ENCODE measurements around the gene TLR3. TPM values are rescaled to one million over a fixed set of nuclear protein-coding genes. Genes with fewer than 3 reads are reported as not detected.
"Not testable (repeated sequence)": the region's sequence is repeated elsewhere in the genome, so short reads cannot be mapped to it uniquely, and the experiment has no call there.

Gene TLR3
- total and polyA plus RNA-seq, 8 donors = 0.29 to 12.3 (median 2.2) TPM

- Histone ChIP-seq H3K9me3 (peaks cover 0 to 7% (median 0%) of the 10 kb centered on the region in 4 donors), H3K4me1 (peaks cover 0 to 22% (median 8%) of the 10 kb centered on the region in 4 donors), H3K4me3 (no peak overlapping the region), H3K27ac (peak overlapping the region in 1 of 5 donors; percentile 77), H3K36me3 (no peaks in the 10 kb centered on the region), H3K27me3 (no peaks in the 10 kb centered on the region)
- peak; percentile 49 to 93 for DNase-seq
- TF ChIP-seq CTCF (IDR thresholded peaks at IDR 0.05) (peak in 5 of 7 experiments; percentile 69 to 87 (median 80)), POLR2AphosphoS5 (IDR thresholded peaks at IDR 0.05) (peak in 2 of 3 donors; percentile 38 to 67), EP300 (IDR thresholded peaks at IDR 0.05) (no peak)
- 19 to 27% (median 22%) methylated on average over 12 of the region's 12 CpGs for WGBS, 5 donors
- intact Hi-C loops (cut with DNase I; ENCODE audit: low total_unique reads) = no loop called here
These were observed 31.0 kb upstream of the TLR3 start for GRCh38 chr4:186037692-186038658.

- DNase-seq = peak in 1 of 2 donors; percentile 52
- peaks cover 0 to 4% (median 0%) of the 10 kb centered on the region in 4 donors for H3K9me3 ChIP-seq
- H3K27ac ChIP-seq = peak overlapping the region in 2 of 5 donors; percentile 1 to 77
- intact Hi-C loops (cut with DNase I; ENCODE audit: low total_unique reads) = no loop called here
- no peaks in the 10 kb centered on the region for H3K36me3 ChIP-seq
- peaks cover 0 to 20% (median 8%) of the 10 kb centered on the region in 4 donors for H3K4me1 ChIP-seq
- H3K27me3 ChIP-seq = no peaks in the 10 kb centered on the region
- H3K4me3 ChIP-seq = peak overlapping the region in 1 of 4 donors; percentile 24
- TF ChIP-seq EP300 (IDR thresholded peaks at IDR 0.05) (no peak), POLR2AphosphoS5 (IDR thresholded peaks at IDR 0.05) (peak in 2 of 3 donors; percentile 6 to 67), POLR2A (IDR thresholded peaks at IDR 0.05) (no peak), CTCF (IDR thresholded peaks at IDR 0.05) (no peak)
- WGBS, 5 donors = 46 to 58% (median 54%) methylated on average over 16 of the region's 16 CpGs
These were observed 29.3 kb upstream of the TLR3 start for GRCh38 chr4:186039697-186040096.

GRCh38 chr4:186040316-186040715 is 28.6 kb upstream of the TLR3 start:
- Histone ChIP-seq H3K4me1 (peaks cover 0 to 20% (median 8%) of the 10 kb centered on the region in 4 donors), H3K36me3 (no peaks in the 10 kb centered on the region), H3K4me3 (peak overlapping the region in 1 of 4 donors; percentile 24), H3K27ac (peak overlapping the region in 1 of 5 donors; percentile 77), H3K9me3 (no peaks in the 10 kb centered on the region), H3K27me3 (no peaks in the 10 kb centered on the region)
- DNase-seq = no peak
- TF ChIP-seq POLR2AphosphoS5 (IDR thresholded peaks at IDR 0.05) = no peak
- no peak for TF ChIP-seq CTCF (IDR thresholded peaks at IDR 0.05)
- WGBS, 5 donors = 68 to 90% (median 87%) methylated on average over 12 of the region's 12 CpGs
- intact Hi-C loops (cut with DNase I; ENCODE audit: low total_unique reads) = no loop called here

GRCh38 chr4:186047501-186047900 is 21.5 kb upstream of the TLR3 start:
- H3K4me1 ChIP-seq; H3K9me3 ChIP-seq; H3K27ac ChIP-seq; intact Hi-C loops (cut with DNase I; ENCODE audit: low total_unique reads); DNase-seq; H3K27me3 ChIP-seq; H3K36me3 ChIP-seq; H3K4me3 ChIP-seq: not testable (repeated sequence)
- 38 to 86% (median 61%) methylated on average over 5 of the region's 5 CpGs for WGBS, 5 donors

GRCh38 chr4:186050135-186050534 is 18.8 kb upstream of the TLR3 start:
- DNase-seq; H3K9me3 ChIP-seq; H3K27ac ChIP-seq; intact Hi-C loops (cut with DNase I; ENCODE audit: low total_unique reads); H3K36me3 ChIP-seq; H3K4me3 ChIP-seq; H3K27me3 ChIP-seq; H3K4me1 ChIP-seq: not testable (repeated sequence)
- 62 to 68% (median 67%) methylated on average over 8 of the region's 8 CpGs for WGBS, 5 donors
